Measurements from ENCODE around the gene TMEM138.

The TMEM138 gene

GRCh38 chr11:61361741-61362541 lies at the start of gene TMEM138, which contains the start of gene CYB561A3:
Gene TMEM138, plus strand, starts transcription at chr11:61362374. Its CDS starts 2,017 bp downstream, at chr11:61364391.
Gene CYB561A3, minus strand, starts transcription at chr11:61361882. Its CDS starts 5,169 bp downstream, at chr11:61356713.
- peak; percentile 95 to 99 (median 99) for DNase-seq

- no peak for DNase-seq
Observed at GRCh38 chr11:61315260-61315659, 46.9 kb upstream of the TMEM138 start.

GRCh38 chr11:61325649-61326414 lies 36.3 kb upstream of the TMEM138 start:
- no peak for DNase-seq

DNA sequence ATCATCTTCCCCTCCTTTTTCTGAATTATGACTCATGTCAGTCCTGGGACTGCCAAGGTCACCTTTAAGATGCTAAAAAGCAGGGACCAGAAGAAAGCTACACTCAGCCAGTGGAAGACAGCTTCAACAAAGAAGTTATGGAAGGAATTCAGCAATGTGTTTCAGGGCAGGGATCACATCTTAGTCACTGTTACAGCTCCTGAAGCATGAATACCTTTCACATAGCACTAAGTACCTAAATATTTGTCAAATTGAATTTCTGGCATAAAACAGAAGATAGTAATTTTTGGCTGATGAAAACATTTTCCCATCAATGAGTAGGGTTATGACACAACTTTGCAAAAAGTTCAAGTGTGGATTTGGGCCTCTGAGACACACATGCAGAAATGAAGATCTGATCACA lies 34.5 kb upstream of the TMEM138 start:
- DNase-seq: no peak

DNA sequence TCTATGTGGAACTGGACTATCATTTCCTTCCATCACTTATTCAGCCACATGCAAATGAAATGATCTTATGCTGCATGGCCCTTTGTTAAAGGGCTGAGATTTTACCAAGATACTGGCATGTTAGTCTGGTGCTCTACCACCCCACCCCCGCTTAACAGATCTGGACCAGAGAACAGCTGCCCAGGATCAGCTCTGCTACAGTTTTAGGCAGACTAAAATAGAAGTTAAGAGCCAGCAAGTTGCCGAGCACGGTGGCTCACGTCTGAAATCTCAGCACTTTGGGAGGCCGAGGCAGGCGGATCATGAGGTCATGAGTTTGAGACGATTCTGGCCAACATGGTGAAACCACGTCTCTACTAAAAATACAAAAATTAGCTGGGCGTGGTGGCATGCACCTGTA lies 33.8 kb upstream of the TMEM138 start:
- no peak for DNase-seq

DNA sequence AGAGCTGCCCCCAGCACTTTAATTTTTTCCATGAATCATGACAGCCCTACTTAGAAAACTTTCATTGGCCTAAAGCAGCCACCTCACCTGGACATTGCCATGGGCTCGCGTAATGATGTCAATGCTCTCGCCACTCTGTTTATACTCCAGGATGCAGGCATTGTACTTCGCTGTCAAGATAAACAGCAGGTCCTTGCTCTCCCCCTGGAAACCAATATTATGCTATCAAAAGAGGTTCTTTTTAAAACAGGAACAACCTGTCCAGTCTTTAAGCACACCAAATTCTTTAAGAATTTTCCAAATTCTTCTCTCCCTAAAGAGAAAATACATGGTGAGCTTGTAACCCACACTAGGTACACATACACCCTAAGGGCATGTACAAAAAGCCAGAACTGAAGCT lies 32.3 kb upstream of the TMEM138 start:
- DNase-seq: no peak

DNA sequence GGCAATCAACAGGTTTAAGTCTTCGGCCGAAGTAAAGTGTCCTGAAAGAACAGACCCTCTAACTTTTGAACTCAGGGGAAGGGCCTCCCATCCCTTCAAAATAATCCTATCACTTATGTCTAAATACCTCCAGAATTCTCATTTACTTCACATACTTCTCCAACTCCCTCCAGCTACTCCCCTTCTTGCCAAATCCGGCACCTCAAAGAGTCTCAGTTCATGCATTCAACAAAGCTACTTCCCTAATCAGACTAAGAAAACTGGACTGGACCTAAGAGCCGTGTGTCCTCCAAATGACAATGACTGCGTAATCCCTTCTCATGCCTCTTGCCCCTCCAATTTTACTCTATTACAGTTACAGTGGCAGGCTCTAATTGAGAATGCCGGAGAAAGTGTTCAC lies 30.5 kb upstream of the TMEM138 start:
- no peak for DNase-seq

DNA sequence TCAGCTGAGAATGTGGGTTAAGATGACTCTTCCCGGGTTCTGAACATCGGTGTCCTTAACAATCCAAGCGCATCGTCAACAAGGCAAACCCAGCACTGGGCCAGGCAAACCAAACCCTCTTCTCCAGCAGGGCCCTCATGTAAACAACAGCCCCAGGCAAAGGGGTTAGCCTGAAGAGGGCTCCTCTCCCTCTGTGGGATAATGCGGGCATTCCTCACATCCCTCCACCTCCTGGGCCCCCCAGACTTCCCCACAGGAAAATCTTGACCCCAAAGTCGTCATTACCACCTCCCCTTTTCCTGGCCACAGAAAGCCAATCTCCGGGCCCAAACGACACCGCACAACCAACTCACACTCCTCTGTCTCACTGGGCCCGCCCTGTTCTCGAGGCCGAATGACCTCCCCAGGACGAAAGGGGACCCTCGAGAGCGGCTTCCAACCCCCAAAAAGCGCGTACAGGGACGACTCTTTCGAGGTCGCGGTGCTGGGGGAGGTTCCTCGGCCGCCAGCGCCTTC lies 29.8 kb upstream of the TMEM138 start:
- DNase-seq: peak in 1 of 3 experiments; percentile 54

DNA sequence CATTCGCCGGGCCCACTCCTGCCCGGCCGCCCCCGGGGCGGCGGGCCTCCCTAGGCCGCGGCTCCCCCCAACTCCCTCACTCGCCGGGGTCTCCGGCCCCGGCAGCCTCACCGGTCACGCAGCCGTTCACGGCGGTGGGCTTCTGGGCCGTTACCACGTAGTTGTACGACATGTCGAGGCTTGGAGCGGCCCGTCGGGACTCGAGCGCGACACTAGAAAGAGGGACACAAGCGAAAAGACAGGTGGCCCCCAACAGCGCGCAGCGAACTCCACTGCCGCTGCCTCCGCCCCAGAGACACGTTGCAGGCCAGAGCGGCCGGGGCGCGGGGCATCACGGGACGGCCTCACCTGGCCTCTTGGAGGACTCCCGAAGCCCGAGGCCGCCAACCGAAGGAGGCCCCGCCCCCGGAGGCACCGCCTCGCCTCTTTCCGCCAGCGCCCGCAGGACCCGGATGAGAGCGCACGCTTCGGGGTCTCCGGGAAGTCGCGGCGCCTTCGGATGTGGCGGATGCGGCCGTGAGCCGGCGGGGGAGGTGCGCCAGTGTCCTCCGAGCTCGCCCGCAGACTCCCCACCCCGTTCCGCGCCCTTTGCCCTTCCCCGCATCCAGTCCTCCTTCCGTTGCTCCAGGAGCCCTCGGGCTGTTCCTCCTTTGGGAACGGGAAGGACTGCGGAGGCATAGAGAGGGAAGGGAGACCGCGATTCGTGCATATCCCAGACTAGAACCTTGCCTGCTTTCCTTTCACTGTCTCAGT lies 29.2 kb upstream of the TMEM138 start, which contains the start of the genes DDB1 and TKFC:
Gene DDB1, minus strand, starts transcription at position 309 of the 753 bp plus-strand sequence. Its CDS starts 137 bp downstream, at position 172.
Gene TKFC, plus strand, starts transcription at position 432 of the 753 bp plus-strand sequence. CDS start 1,501 bp downstream, outside the sequence.
- peak; percentile 96 to 99 (median 98) for DNase-seq

- DNase-seq: peak in 1 of 3 experiments; percentile 7
Observed at GRCh38 chr11:61333550-61334433, 28.4 kb upstream of the TMEM138 start.

DNA sequence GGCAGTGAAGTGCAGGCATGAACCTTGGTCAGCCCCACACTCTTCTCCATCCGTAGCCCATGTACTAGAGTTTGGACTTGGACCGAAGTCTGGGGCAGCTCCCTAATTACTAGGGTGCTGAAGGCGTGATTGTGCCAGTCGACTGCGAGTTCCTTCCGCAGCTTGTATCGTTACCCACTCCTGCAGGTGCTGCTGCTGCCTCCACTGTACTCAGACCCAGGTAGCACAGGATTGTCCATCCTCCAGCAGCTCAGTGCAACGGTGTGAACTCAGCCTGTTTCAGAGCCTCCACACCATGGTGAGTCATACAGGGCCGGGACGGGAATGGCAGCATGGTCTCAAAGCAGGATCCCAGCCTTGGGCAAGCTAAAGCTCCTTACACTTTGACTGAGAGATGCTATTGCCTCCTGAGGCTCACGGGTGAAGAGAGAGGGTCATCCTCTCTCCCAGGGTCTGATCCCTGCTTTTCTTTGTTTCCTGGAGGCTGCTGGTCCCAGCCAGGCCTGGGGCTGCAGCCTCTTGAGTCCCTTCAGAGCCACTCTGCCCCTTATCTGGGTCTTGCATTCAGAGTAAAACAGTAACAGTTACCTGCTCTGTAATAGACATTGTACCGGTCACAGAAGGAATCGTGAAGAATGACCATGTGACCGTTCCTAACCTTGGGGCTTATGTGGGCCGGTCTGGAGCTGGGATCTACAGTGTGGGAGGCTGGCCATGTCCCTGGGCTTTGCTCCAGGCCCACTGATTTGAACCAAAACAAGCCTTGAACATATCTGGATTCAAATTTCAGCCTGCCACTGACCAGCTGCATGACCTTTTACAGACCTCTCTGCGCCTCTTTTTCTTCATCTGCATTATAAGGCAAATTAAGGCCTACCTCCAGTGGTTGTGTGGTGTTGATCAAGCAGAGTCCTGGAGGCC lies 27.5 kb upstream of the TMEM138 start:
- DNase-seq: no peak

- no peak for DNase-seq
Observed at GRCh38 chr11:61335355-61335710, 26.8 kb upstream of the TMEM138 start.

DNA sequence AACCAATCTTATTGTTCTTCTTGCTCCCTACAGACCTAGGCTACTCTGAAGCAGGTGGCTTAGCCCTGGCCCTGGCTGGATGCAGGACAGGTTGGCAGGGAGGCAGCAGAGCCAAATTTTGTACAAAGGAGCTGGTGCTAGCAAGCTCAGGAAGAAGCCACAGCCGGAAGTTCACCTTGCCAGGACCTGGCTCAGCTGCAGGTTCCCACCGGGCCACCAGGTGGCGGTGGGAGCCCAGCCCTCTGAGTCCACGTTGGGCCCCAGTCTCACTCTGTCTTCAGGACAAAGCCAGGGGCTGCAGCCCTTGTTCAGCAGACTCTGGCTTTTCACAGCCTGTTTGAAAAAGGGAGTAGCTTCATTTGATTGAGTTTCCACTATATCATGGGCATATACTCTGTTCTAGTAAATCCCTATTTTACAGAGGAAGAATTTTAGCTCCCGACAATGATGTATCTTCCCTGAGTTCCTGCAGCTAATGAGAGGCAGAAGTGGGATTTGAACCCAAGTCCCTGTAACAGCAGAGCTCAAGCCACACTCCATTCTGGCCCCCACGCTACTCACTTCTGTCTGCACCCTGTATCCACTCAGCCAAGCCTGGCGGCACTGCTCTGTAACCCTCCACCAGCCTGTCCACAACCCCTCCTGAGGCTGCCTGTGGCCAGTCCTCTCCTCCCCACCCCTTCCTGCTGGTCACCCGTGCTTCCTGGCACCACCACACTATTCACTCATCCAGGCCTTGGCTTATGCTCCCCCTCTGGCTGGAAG lies 25.8 kb upstream of the TMEM138 start:
- DNase-seq: peak; percentile 79 to 85 (median 80)

GRCh38 chr11:61337706-61338470 lies 24.3 kb upstream of the TMEM138 start:
- no peak for DNase-seq

- DNase-seq: no peak
Observed at GRCh38 chr11:61338783-61339489, 23.2 kb upstream of the TMEM138 start.

GRCh38 chr11:61339490-61339878 lies 22.7 kb upstream of the TMEM138 start:
- DNase-seq: no peak

DNA sequence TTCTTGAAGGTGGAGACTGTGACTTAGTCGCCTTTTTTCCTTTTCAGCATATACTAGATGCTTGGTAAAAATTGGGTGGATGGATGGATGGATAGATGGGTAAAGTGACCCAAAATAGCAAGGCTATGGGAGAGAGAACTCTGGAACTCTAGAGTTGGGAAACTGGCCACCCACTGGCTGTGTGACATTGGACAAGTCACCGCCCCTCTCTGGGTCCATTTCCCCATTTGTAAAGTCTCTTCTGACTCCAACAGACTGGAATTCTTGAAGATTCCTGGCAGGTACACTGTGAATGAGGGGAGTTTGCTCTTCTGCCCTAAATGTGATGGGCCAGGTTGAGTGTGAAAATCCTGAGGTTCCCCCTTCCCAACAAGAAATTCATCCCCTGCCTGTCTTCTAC lies 21.2 kb upstream of the TMEM138 start:
- DNase-seq: no peak

GRCh38 chr11:61341706-61342105 lies 20.5 kb upstream of the TMEM138 start:
- no peak for DNase-seq
